DND-41 (cell line): ENCODE measurements around the gene IQGAP2.

Experiments
- ATAC-seq: fragments of 200-7000 bp; cut with Tn5 transposase; 3 replicates; pipeline ENCODE4 v1.9.1; 2021; ENCODE audit warnings: low read depth; ENCODE audit not compliant: insufficient read depth
- DNase-seq: peaks from one replicate; pipeline ENCODE4 v3.0.0-alpha.2; 2020
- H2AFZ ChIP-seq: 2 replicates; pipeline ENCODE4 v1.6.0; 2012; ENCODE audit warnings: low read depth, low read length
- H3K27ac ChIP-seq: 2 replicates; pipeline ENCODE4 v1.5.1; 2012; ENCODE audit warnings: low read length, inconsistent platforms
- H3K27me3 ChIP-seq: fragments of 200-600 bp; sonication (generic); 2 replicates; pipeline ENCODE4 v1.6.0; 2012; ENCODE audit warnings: low read length, mild to moderate bottlenecking, inconsistent platforms; ENCODE audit not compliant: insufficient read depth, poor library complexity
- H3K36me3 ChIP-seq: 2 replicates; pipeline ENCODE4 v1.5.1; 2012; ENCODE audit warnings: low read length, inconsistent platforms; ENCODE audit not compliant: insufficient read depth
- H3K4me1 ChIP-seq: 2 replicates; pipeline ENCODE4 v1.5.1; 2012; ENCODE audit warnings: mild to moderate bottlenecking, low read length; ENCODE audit not compliant: insufficient read depth
- H3K4me2 ChIP-seq: 2 replicates; pipeline ENCODE4 v1.6.0; 2012; ENCODE audit warnings: mild to moderate bottlenecking, moderate library complexity, low read length, inconsistent platforms; ENCODE audit not compliant: insufficient read depth
- H3K4me3 ChIP-seq, 2 experiments: fragments of 200-600 bp in 1 of 2; shearing (Covaris generic) in 1 of 2; 2 replicates each; pipeline ENCODE4 v1.5.1; 2012 to 2016; ENCODE audit warnings: inconsistent platforms in 2 of 2, low read length in 2 of 2, mild to moderate bottlenecking in 2 of 2, low read depth in 1 of 2, moderate library complexity in 1 of 2
- H3K79me2 ChIP-seq: 2 replicates; pipeline ENCODE4 v1.6.0; 2012; ENCODE audit warnings: low read length, inconsistent platforms; ENCODE audit not compliant: insufficient read depth
- H3K9ac ChIP-seq: 2 replicates; pipeline ENCODE4 v1.6.0; 2012; ENCODE audit warnings: low read depth, mild to moderate bottlenecking, inconsistent platforms, low read length, moderate library complexity
- H3K9me3 ChIP-seq: 2 replicates; pipeline ENCODE4 v1.5.1; 2012; ENCODE audit warnings: low read length, moderate library complexity, mild to moderate bottlenecking, inconsistent platforms; ENCODE audit not compliant: insufficient read depth, severe bottlenecking
- H4K20me1 ChIP-seq: 2 replicates; pipeline ENCODE4 v1.6.0; 2012; ENCODE audit warnings: low read length; ENCODE audit not compliant: insufficient read depth
- CTCF ChIP-seq: IDR thresholded peaks from 2 replicates; pipeline ENCODE4 v1.5.1; 2012; ENCODE audit warnings: borderline replicate concordance, low read length, moderate library complexity, mild to moderate bottlenecking; ENCODE audit not compliant: poor library complexity, severe bottlenecking; ENCODE audit errors: extremely low read depth
- EZH2 ChIP-seq: IDR thresholded peaks from 3 replicates; pipeline ENCODE4 v1.6.1; 2012; ENCODE audit warnings: borderline replicate concordance, low read depth, mild to moderate bottlenecking, moderate library complexity, low read length, inconsistent platforms; ENCODE audit not compliant: severe bottlenecking

Gene IQGAP2

GRCh38 chr5:76521240-76521758 lies 118.2 kb downstream of the IQGAP2 start:
- Histone ChIP-seq H3K4me3 (no peak overlapping the region), H3K36me3 (no peaks in the 10 kb centered on the region), H3K9me3 (no peaks in the 10 kb centered on the region), H3K4me1 (no peaks in the 10 kb centered on the region), H3K4me2 (no peak overlapping the region), H4K20me1 (no peaks in the 10 kb centered on the region), H3K9ac (no peak overlapping the region), H3K27me3 (no peaks in the 10 kb centered on the region), H3K27ac (no peak overlapping the region), H3K79me2 (no peaks in the 10 kb centered on the region), H2AFZ (no peak overlapping the region)
- ATAC-seq = no peak
- no peak for DNase-seq
- TF ChIP-seq EZH2 = no peak
- no peak for TF ChIP-seq CTCF

GRCh38 chr5:76522103-76522935 lies 119.2 kb downstream of the IQGAP2 start:
- Histone ChIP-seq H3K9me3 (no peaks in the 10 kb centered on the region), H3K4me1 (no peaks in the 10 kb centered on the region), H3K27ac (no peak overlapping the region), H3K9ac (no peak overlapping the region), H3K4me3 (no peak overlapping the region), H3K36me3 (no peaks in the 10 kb centered on the region), H2AFZ (no peak overlapping the region), H3K4me2 (no peak overlapping the region), H3K79me2 (no peaks in the 10 kb centered on the region), H3K27me3 (no peaks in the 10 kb centered on the region), H4K20me1 (no peaks in the 10 kb centered on the region)
- TF ChIP-seq CTCF (no peak), EZH2 (no peak)
- ATAC-seq = no peak
- no peak for DNase-seq

DNA sequence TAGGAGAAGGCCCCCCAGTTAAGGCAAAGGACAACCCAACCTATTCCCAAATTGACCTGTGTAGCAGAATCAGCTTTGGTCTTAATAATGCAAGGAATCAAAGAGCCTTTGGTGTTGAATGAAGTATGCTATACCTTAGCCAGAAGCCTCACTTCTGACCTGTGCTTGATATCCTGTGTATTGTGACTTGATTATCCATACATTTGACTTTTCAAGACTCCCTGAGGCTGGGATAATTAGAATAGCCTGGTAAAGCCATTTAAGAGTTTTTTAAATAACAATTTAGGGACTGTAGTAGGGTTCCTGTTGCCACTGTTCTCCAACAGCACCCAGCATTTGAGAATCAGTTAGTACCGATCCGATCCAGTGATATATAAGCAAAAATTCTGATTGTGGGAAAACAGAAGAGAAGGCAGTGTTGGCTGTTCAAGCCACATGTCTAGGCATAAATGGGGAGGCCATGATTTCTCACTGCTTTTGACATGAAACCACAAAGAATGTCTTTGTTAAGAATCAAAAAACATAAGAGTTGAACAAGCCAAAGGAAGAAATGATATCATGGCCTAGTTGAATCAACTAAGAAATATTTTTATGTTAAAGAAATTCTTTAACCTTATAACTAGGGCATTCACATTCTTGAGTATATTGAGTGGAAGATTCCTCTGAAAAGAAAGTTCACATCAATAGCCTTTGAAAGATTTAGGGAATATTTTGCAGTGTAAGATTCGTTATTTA lies 121.2 kb downstream of the IQGAP2 start:
- ATAC-seq (no peak), DNase-seq (no peak)
- TF ChIP-seq EZH2 = no peak
- no peak for TF ChIP-seq CTCF
- no peak overlapping the region for H2AFZ ChIP-seq
- no peak overlapping the region for H3K4me2 ChIP-seq
- no peaks in the 10 kb centered on the region for H3K4me1 ChIP-seq
- H3K79me2 ChIP-seq = no peaks in the 10 kb centered on the region
- no peaks in the 10 kb centered on the region for H3K27me3 ChIP-seq
- H3K36me3 ChIP-seq = no peaks in the 10 kb centered on the region
- no peak overlapping the region for H3K9ac ChIP-seq
- H3K27ac ChIP-seq = no peak overlapping the region
- no peaks in the 10 kb centered on the region for H4K20me1 ChIP-seq
- H3K9me3 ChIP-seq = no peaks in the 10 kb centered on the region
- H3K4me3 ChIP-seq = no peak overlapping the region
